Stomach (tissue), 9 donors: Measurements from ENCODE around the gene FBXL7. TPM values are rescaled to one million over a fixed set of nuclear protein-coding genes. Genes with fewer than 3 reads are reported as not detected.

ENCODE experiments used
- DNase-seq, 2 donors: peaks; one replicate each; pipeline versions ENCODE4 v3.0.0 to v3.0.0-alpha.2; 2013 to 2019
- H3K27ac ChIP-seq, 5 donors: fragments of 200-600 bp in 4 of 5; sonication (generic) in 4 of 5; one replicate each; pipeline ENCODE4 v1.5.1; 2013 to 2019; ENCODE audit warnings: mild to moderate bottlenecking in 1 of 5, moderate library complexity in 1 of 5
- H3K27me3 ChIP-seq, 3 donors: fragments of 200-600 bp; sonication (generic); one replicate each; pipeline ENCODE4 v1.5.1; 2017 to 2019; ENCODE audit warnings: mixed run types in 1 of 3
- H3K36me3 ChIP-seq, 4 donors: fragments of 200-600 bp; sonication (generic); 1 replicate in 3 of 4; 2 replicates in 1 of 4; pipeline ENCODE4 v1.5.1; 2016 to 2019
- H3K4me1 ChIP-seq, 4 donors: fragments of 200-600 bp; sonication (generic); one replicate each; pipeline ENCODE4 v1.5.1; 2016 to 2019
- H3K4me3 ChIP-seq, 4 donors: fragments of 200-600 bp; sonication (generic) in 3 of 4; one replicate each; pipeline ENCODE4 v1.5.1; 2016 to 2019; ENCODE audit warnings: mild to moderate bottlenecking in 1 of 4
- H3K9me3 ChIP-seq, 4 donors: fragments of 200-600 bp; sonication (generic); one replicate each; pipeline ENCODE4 v1.5.1; 2016 to 2019
- EP300 ChIP-seq: sonication (generic); formaldehyde crosslinking; IDR thresholded peaks from one replicate; pipeline ENCODE4 v1.6.1; 2017; ENCODE audit warnings: antibody characterized with exemption
- POLR2A ChIP-seq, 4 donors: fragments of 450-650 bp; IDR thresholded peaks; one replicate each; pipeline ENCODE4 v1.6.1; 2016; ENCODE audit warnings: antibody characterized with exemption in 4 of 4, control low read depth in 2 of 4, mild to moderate bottlenecking in 1 of 4, moderate library complexity in 1 of 4
- POLR2AphosphoS5 ChIP-seq, 3 donors: sonication (generic); formaldehyde crosslinking; IDR thresholded peaks; one replicate each; pipeline ENCODE4 v1.6.1; 2016; ENCODE audit warnings: antibody characterized with exemption in 3 of 3
- WGBS, 5 donors: extraction: QIAGEN DNeasy Blood & Tissue Kit in 3 of 5; methylation state at CpG; one replicate each; pipeline versions ENCODE4 v1.1.5 to v1.1.7; 2013 to 2018; 5-methylcytosine and 5-hydroxymethylcytosine counted together
- intact Hi-C: fragments of 100-400 bp; cut with DNase I; formaldehyde crosslinking; loops from one replicate; pipeline ENCODE4 v1.15.1; 2023; ENCODE audit warnings: low total_unique reads
- polyA plus RNA-seq, 3 donors: library from polyadenylated mRNA; stranded (reverse); fragments of 200-250 nt; gene quantifications; one replicate each; pipeline ENCODE4 v1.2.3, GENCODE V29; 2013
- total RNA-seq, 5 donors: library from RNA; depleted of rRNA; stranded (reverse); fragments of >200 nt; gene quantifications; one replicate each; pipeline versions ENCODE4 v1.1.0 to v1.2.3, GENCODE V29; 2014 to 2016
- TF ChIP-seq, protein P1 (sequence below), 7 experiments: fragments of 450-650 bp in 4 of 7; fragments of 200-600 bp in 3 of 7; sonication (generic) in 3 of 7; IDR thresholded peaks; one replicate each; pipeline ENCODE4 v1.5.1; 2016 to 2019; ENCODE audit warnings: antibody characterized with exemption in 7 of 7, control low read depth in 2 of 7, mild to moderate bottlenecking in 1 of 7
- donor health status: healthy with polysubstance abuse.
- donor health status: Bipolar disorder and iron deficiency.
- donor health status: healthy.

FBXL7 gene
- total and polyA plus RNA-seq, 8 donors: 3.6 to 17.1 (median 6.8) TPM

DNA sequence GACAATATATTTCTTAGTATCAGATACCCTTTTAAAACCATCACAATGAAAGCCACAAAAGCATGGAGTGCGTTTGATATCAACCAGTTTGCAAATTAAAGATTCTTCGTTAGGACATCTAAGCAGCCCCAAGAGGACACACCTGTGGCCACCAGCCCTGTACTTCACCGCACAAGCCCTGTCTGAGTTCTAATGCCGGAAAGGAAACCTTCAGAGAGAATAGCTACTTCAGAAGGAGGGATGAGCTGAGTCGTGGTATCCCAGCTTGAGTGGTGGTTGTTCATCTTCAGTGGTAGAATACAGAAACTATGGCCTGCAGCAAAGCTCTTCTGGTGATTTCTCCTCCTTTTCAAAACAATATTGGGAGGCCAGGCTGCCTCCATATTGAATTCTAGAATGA is 319.6 kb downstream of the FBXL7 start:
- Histone ChIP-seq H3K4me1 (peaks cover 0 to 5% (median 2%) of the 10 kb centered on the region in 4 donors), H3K4me3 (no peak overlapping the region), H3K36me3 (no peaks in the 10 kb centered on the region), H3K27me3 (no peaks in the 10 kb centered on the region), H3K27ac (no peak overlapping the region), H3K9me3 (no peaks in the 10 kb centered on the region)
- no peak for DNase-seq
- 85 to 92% (median 91%) methylated on average over 5 of the region's 5 CpGs for WGBS, 5 donors
- intact Hi-C loops: no loop called here
- no peak for TF ChIP-seq EP300

GRCh38 chr5:15821506-15821905 is 321.5 kb downstream of the FBXL7 start:
- Histone ChIP-seq H3K9me3 (no peaks in the 10 kb centered on the region), H3K27me3 (no peaks in the 10 kb centered on the region), H3K27ac (no peak overlapping the region), H3K36me3 (no peaks in the 10 kb centered on the region), H3K4me1 (peaks cover 0 to 5% (median 2%) of the 10 kb centered on the region in 4 donors), H3K4me3 (no peak overlapping the region)
- intact Hi-C loops: no loop called here
- DNase-seq: no peak
- TF ChIP-seq EP300 (no peak), POLR2A (IDR thresholded peaks at IDR 0.05) (no peak), POLR2AphosphoS5 (IDR thresholded peaks at IDR 0.05) (no peak)
- TF ChIP-seq, protein P1, sequence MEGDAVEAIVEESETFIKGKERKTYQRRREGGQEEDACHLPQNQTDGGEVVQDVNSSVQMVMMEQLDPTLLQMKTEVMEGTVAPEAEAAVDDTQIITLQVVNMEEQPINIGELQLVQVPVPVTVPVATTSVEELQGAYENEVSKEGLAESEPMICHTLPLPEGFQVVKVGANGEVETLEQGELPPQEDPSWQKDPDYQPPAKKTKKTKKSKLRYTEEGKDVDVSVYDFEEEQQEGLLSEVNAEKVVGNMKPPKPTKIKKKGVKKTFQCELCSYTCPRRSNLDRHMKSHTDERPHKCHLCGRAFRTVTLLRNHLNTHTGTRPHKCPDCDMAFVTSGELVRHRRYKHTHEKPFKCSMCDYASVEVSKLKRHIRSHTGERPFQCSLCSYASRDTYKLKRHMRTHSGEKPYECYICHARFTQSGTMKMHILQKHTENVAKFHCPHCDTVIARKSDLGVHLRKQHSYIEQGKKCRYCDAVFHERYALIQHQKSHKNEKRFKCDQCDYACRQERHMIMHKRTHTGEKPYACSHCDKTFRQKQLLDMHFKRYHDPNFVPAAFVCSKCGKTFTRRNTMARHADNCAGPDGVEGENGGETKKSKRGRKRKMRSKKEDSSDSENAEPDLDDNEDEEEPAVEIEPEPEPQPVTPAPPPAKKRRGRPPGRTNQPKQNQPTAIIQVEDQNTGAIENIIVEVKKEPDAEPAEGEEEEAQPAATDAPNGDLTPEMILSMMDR (IDR thresholded peaks at IDR 0.05): no peak

- TF ChIP-seq EP300: no peak
- no peak for TF ChIP-seq POLR2A (IDR thresholded peaks at IDR 0.05)
- H3K27me3 ChIP-seq: no peaks in the 10 kb centered on the region
- no peak overlapping the region for H3K4me3 ChIP-seq
- WGBS, 5 donors: 90 to 97% (median 93%) methylated on average over 2 of the region's 2 CpGs
- no peaks in the 10 kb centered on the region for H3K36me3 ChIP-seq
- DNase-seq: no peak
- peaks cover 0 to 5% (median 2%) of the 10 kb centered on the region in 4 donors for H3K4me1 ChIP-seq
- H3K9me3 ChIP-seq: no peaks in the 10 kb centered on the region
- intact Hi-C loops: no loop called here
- H3K27ac ChIP-seq: no peak overlapping the region
Observed at GRCh38 chr5:15823398-15823797, 323.4 kb downstream of the FBXL7 start.

DNA sequence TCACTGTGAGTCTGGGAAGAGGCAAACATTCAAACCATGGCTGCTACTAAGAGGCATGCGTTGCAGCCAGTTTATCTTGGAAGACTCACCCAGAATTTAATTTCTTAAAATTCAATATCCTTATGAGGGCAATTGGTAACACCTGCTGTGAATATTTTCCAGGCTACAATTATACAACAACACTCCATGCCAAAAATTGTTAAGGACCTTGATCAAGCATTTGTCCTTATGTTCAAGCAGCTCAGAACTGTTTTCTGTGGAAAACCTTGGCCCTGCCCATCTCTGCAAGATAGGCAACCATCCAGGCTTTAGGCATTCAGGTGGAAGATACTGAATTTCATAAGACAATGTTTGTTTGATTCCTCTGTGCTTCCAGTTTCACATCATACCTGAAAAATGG is 327.8 kb downstream of the FBXL7 start:
- 73 to 88% (median 84%) methylated on average over 1 of the region's 1 CpG for WGBS, 5 donors
- Histone ChIP-seq H3K4me1 (peaks cover 0 to 5% (median 2%) of the 10 kb centered on the region in 4 donors), H3K9me3 (no peaks in the 10 kb centered on the region), H3K36me3 (no peaks in the 10 kb centered on the region), H3K4me3 (no peak overlapping the region), H3K27me3 (no peaks in the 10 kb centered on the region), H3K27ac (no peak overlapping the region)
- intact Hi-C loops: no loop called here
- no peak for DNase-seq
- TF ChIP-seq POLR2A (IDR thresholded peaks at IDR 0.05) (no peak), POLR2AphosphoS5 (IDR thresholded peaks at IDR 0.05) (no peak), EP300 (no peak)
- TF ChIP-seq, protein P1 (IDR thresholded peaks at IDR 0.05): no peak

GRCh38 chr5:15831408-15831807 is 331.4 kb downstream of the FBXL7 start:
- intact Hi-C loops: no loop called here
- Histone ChIP-seq H3K4me1 (peaks cover 0 to 23% (median 15%) of the 10 kb centered on the region in 4 donors), H3K4me3 (no peak overlapping the region), H3K27me3 (no peaks in the 10 kb centered on the region), H3K36me3 (no peaks in the 10 kb centered on the region), H3K9me3 (no peaks in the 10 kb centered on the region), H3K27ac (no peak overlapping the region)
- TF ChIP-seq, protein P1 (IDR thresholded peaks at IDR 0.05): no peak
- TF ChIP-seq POLR2AphosphoS5 (IDR thresholded peaks at IDR 0.05): no peak
- DNase-seq: peak in 1 of 2 donors; percentile 24
- 73 to 91% (median 86%) methylated on average over 4 of the region's 4 CpGs for WGBS, 5 donors
